Measurements from ENCODE around the gene EIF6. TPM values are rescaled to one million over a fixed set of nuclear protein-coding genes. Genes with fewer than 3 reads are reported as not detected.
A peak's percentile ranks its signal among the peaks of the same experiment; 100 is the strongest.

Gene EIF6
- total and polyA plus RNA-seq, 2 donors (not counting 1 experiment from before 2014, with no cell fraction given): 74.1 to 81.2 TPM

DNA sequence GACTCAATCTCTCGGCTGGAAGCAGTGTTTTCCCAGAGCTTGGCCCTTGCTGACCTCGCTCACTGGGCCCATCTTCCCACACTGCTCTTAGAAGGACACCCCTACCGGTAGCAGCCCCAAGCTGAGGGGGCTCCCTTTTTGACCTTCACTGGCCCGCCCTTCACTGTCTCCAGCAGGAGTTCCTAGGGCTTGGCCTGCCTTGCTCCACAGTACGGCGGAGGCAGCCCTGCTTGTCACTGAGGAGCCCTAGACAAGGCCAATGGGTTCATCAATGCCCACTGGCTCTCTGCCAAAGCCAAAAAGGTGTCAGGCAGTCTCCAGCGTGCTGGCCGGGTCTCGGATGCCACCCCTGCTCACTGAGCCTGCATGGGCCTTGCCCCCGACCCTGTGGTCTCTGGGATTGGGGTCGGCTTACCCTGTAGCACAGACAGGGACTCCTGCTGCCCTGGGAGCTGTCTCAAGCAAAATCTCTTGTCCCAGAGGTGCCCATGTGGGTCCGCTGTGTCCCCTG lies 8.8 kb downstream of the EIF6 start:
- H3K27ac Mint-ChIP-seq: peak overlapping the region; percentile 15
- no peak for DNase-seq

More for the DNA sequence above, 8.8 kb downstream of the EIF6 start:
- intact Hi-C loops (cut with micrococcal nuclease): loop anchor here (2.0 kb wide), 1 partner anchor 135 kb away; the partner anchor contains the start of gene UQCC1
- Histone ChIP-seq H3K9ac (ENCODE audit: low read length) (no peak overlapping the region), H3K4me1 (ENCODE audit: control insufficient read depth in 2 of 2, insufficient read depth in 2 of 2, low read length in 2 of 2) (peaks cover 14 to 21% of the 10 kb centered on the region in 2 donors), H4K20me1 (ENCODE audit: control insufficient read depth, insufficient read depth, low read length, poor library complexity, severe bottlenecking) (no peaks in the 10 kb centered on the region), H2AFZ (ENCODE audit: insufficient read depth, low read depth, low read length, poor library complexity, severe bottlenecking) (no peak overlapping the region), H3K9me3 (ENCODE audit: control extremely low read depth in 1 of 3, control insufficient read depth in 2 of 3, insufficient read depth in 1 of 3, low read length in 2 of 3) (no peaks in the 10 kb centered on the region), H3K4me3 (ENCODE audit: control extremely low read depth in 1 of 5, extremely low read depth in 1 of 5, insufficient read depth in 1 of 5, low read depth in 2 of 5, low read length in 4 of 5) (no peak overlapping the region), H3K79me2 (ENCODE audit: control insufficient read depth, insufficient read depth, low read length) (peaks cover 40% of the 10 kb centered on the region), H3K36me3 (replicated peaks in 1 of 2; ENCODE audit: control extremely low read depth in 1 of 2, control insufficient read depth in 1 of 2, extremely low read depth in 1 of 2, insufficient read depth in 2 of 2, low read length in 1 of 2) (peaks cover 3 to 45% of the 10 kb centered on the region in 2 experiments), H3K27me3 (replicated peaks in 1 of 4; ENCODE audit: control extremely low read depth in 1 of 4, control insufficient read depth in 3 of 4, insufficient read depth in 4 of 4, low read length in 3 of 4) (no peaks in the 10 kb centered on the region), H3K27ac (ENCODE audit: low read length in 2 of 2) (peak overlapping the region; percentile 92 to 96), H3K4me2 (replicated peaks; ENCODE audit: low read depth, low read length, poor library complexity, severe bottlenecking) (peak overlapping the region; percentile 90)
- Mint-ChIP-seq H3K4me1 (peaks cover 15% of the 10 kb centered on the region), H3K4me3 (no peak overlapping the region), H3K27me3 (no peaks in the 10 kb centered on the region), H3K9me3 (ENCODE audit: insufficient read depth) (no peaks in the 10 kb centered on the region)
- CTCF ChIA-PET: interaction anchor here (1.0 kb wide), 1 partner anchor 441 kb away, joined by 4 read pairs; no protein-coding TSS in a partner anchor
- over 99% methylated on average over 12 of the region's 12 CpGs for WGBS (ENCODE audit: insufficient coverage)
- POLR2A ChIA-PET: interaction anchor here (0.5 kb wide), 1 partner anchor 306 kb away, joined by 3 read pairs; no protein-coding TSS in a partner anchor
- TF ChIP-seq, protein P1, sequence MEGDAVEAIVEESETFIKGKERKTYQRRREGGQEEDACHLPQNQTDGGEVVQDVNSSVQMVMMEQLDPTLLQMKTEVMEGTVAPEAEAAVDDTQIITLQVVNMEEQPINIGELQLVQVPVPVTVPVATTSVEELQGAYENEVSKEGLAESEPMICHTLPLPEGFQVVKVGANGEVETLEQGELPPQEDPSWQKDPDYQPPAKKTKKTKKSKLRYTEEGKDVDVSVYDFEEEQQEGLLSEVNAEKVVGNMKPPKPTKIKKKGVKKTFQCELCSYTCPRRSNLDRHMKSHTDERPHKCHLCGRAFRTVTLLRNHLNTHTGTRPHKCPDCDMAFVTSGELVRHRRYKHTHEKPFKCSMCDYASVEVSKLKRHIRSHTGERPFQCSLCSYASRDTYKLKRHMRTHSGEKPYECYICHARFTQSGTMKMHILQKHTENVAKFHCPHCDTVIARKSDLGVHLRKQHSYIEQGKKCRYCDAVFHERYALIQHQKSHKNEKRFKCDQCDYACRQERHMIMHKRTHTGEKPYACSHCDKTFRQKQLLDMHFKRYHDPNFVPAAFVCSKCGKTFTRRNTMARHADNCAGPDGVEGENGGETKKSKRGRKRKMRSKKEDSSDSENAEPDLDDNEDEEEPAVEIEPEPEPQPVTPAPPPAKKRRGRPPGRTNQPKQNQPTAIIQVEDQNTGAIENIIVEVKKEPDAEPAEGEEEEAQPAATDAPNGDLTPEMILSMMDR (IDR thresholded peaks at IDR 0.05): no peak
- no peak for TF ChIP-seq EZH2 (IDR thresholded peaks at IDR 0.05; ENCODE audit: borderline replicate concordance, insufficient read depth, low read depth, low read length, poor library complexity, severe bottlenecking)
- no peak for ATAC-seq (ENCODE audit: low read depth)

Measured in B cell (primary cell).